HEK293T (cell line): ENCODE results near the gene ABHD13.

ENCODE experiments used
- HDGF ChIP-seq: fragments of 450-650 bp; IDR thresholded peaks from 2 replicates; pipeline ENCODE4 v1.6.1; 2017; ENCODE audit warnings: antibody characterized with exemption, borderline replicate concordance
- L3MBTL2 ChIP-seq: fragments of 450-650 bp; conservative IDR thresholded peaks from 2 replicates; pipeline ENCODE4 v1.6.1; 2016; ENCODE audit warnings: mild to moderate bottlenecking
- LEF1 ChIP-seq: fragments of 450-650 bp; IDR thresholded peaks from 2 replicates; pipeline ENCODE4 v1.6.1; 2017; ENCODE audit warnings: mild to moderate bottlenecking, borderline replicate concordance
- SUZ12 ChIP-seq: fragments of 450-650 bp; IDR thresholded peaks from 2 replicates; pipeline ENCODE4 v1.6.1; 2016; ENCODE audit warnings: mild to moderate bottlenecking

- TF ChIP-seq HDGF (no peak), SUZ12 (no peak), LEF1 (no peak), L3MBTL2 (no peak)
These were observed 4.2 kb upstream of the ABHD13 start for GRCh38 chr13:108213946-108214345.
